ENCODE measurements around the gene DHX35.

DNA sequence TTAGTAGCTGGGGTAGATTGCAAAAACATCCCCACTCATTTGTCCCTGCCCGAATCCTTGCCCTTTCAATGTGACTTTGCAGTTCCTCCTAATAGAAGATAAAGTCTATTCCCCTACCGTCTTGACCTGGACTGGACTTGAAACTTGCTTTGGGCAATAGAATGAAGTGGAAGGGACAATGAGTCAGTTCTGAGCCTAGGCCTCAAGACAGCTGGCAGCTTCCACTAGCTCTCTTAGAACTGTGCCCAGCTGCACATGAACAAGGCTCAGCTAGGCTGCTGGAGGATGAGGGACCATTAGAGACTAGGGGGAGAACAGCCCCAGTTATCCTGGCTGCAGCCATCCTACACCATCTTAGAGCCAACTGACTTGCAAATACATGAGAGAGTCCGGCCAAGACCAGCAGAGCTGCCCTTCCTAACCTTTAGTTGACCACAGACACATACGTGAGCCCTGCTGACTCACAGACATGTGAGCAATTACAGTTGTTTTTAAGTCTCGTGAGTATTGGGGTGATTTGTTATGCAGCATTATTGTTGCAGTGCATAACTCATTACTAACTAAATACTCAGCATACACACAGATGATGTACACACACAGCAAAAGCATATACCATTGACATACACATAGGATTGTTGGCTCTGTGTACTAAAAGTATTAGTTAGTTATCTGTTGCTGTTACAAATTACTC is 105.5 kb downstream of the DHX35 start:
- TF ChIP-seq POLR2A (IDR thresholded peaks at IDR 0.05; ENCODE audit: low read depth, low read length) (no peak), RFX5 (IDR thresholded peaks at IDR 0.05; ENCODE audit: low read depth, low read length) (no peak), MAZ (IDR thresholded peaks at IDR 0.05; ENCODE audit: borderline replicate concordance, low read depth, low read length) (no peak), FOS (IDR thresholded peaks at IDR 0.05; ENCODE audit: low read depth, low read length) (no peak), MAFK (IDR thresholded peaks at IDR 0.05; ENCODE audit: low read depth, low read length) (no peak), CHD1 (IDR thresholded peaks at IDR 0.05; ENCODE audit: low read depth, low read length) (no peak), BHLHE40 (IDR thresholded peaks at IDR 0.05; ENCODE audit: low read depth, low read length) (peak; percentile 85), RAD21 (IDR thresholded peaks at IDR 0.05; ENCODE audit: low read length) (no peak), MXI1 (IDR thresholded peaks at IDR 0.05; ENCODE audit: borderline replicate concordance, low read depth, low read length) (no peak), SMC3 (IDR thresholded peaks at IDR 0.05; ENCODE audit: low read depth, low read length) (no peak)
- TF ChIP-seq, protein P1, sequence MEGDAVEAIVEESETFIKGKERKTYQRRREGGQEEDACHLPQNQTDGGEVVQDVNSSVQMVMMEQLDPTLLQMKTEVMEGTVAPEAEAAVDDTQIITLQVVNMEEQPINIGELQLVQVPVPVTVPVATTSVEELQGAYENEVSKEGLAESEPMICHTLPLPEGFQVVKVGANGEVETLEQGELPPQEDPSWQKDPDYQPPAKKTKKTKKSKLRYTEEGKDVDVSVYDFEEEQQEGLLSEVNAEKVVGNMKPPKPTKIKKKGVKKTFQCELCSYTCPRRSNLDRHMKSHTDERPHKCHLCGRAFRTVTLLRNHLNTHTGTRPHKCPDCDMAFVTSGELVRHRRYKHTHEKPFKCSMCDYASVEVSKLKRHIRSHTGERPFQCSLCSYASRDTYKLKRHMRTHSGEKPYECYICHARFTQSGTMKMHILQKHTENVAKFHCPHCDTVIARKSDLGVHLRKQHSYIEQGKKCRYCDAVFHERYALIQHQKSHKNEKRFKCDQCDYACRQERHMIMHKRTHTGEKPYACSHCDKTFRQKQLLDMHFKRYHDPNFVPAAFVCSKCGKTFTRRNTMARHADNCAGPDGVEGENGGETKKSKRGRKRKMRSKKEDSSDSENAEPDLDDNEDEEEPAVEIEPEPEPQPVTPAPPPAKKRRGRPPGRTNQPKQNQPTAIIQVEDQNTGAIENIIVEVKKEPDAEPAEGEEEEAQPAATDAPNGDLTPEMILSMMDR (conservative IDR thresholded peaks at IDR 0.05; ENCODE audit: low read depth, low read length): no peak
- TF ChIP-seq, protein P2, sequence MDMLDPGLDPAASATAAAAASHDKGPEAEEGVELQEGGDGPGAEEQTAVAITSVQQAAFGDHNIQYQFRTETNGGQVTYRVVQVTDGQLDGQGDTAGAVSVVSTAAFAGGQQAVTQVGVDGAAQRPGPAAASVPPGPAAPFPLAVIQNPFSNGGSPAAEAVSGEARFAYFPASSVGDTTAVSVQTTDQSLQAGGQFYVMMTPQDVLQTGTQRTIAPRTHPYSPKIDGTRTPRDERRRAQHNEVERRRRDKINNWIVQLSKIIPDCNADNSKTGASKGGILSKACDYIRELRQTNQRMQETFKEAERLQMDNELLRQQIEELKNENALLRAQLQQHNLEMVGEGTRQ (IDR thresholded peaks at IDR 0.05; ENCODE audit: low read depth, low read length): no peak

Data from IMR-90 (cell line).